Stimulated activated CD4-positive, alpha-beta T cell treated with anti-CD3 and anti-CD28 coated beads, Interleukin-12 subunit alpha, Interleukin-12 subunit beta, amount 100 ng/mL, for 48 hours (primary cell): ENCODE data around the gene LRRC74A.

Experiments used
- DNase-seq, 3 donors: peaks; one replicate each; pipeline ENCODE4 v3.0.0-alpha.2; 2020; ENCODE audit warnings: low read depth in 2 of 3, low spot score in 1 of 3

Gene LRRC74A

DNA sequence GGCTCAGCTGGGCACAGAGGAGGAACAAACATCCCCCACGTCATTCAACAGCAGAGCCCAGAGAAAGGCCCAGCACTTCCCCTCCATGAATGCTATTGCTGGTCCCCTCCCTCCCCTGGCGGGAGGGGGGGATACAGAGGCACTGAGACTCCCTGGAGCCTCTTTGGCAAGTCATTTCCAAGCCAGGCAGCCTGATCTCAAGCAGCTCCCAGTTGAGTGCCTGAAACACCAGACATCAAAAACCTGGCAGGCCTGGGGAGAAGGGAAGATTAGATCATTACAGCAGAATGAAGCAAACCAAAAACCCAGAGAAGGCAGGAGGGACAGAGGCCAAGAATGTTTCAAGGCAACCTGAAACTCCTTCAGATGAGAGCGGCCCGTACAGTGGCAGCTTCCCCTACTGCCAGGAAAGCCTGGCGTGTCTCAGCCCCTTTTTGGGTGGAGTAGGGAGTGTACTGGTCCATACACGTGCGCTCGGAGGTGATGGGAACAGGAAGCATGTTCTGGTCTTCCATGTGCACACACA, 92.1 kb downstream of the LRRC74A start:
- no peak for DNase-seq

DNA sequence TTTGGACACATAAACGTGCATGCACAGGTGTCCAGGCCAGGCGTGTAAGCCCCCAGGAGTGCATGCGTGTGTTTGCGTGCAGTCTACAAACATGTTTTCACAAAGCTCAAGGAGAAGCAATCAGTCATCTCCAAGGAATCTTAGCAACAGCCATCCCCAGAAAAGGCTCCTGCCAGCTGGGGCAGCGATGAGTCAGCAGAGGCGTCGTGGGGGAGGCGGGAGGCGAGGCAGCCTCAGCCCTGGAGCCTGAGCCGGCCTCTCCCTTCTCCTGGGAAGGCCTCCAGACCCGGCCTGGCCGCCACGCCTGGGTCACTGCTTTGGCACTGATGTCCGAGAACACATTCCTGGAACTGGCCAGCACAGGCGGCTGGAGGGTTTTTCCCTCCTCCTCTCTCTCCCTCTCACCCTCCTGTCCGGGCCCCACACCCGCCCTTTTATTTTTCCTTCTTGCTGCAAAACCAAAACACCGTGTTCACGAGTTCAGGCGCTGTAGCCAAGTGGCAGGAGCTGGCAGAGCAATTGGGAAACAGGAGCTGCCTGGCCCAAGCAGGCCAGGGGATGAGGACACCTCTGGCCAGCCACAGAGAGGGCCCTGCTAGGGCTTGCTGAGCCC, 92.7 kb downstream of the LRRC74A start:
- no peak for DNase-seq
